Natural killer cell (primary cell): ENCODE measurements around the gene FHL1. TPM values are rescaled to one million over a fixed set of nuclear protein-coding genes. Genes with fewer than 3 reads are reported as not detected.

Source experiments
- ATAC-seq, 3 donors: fragments of 150-1000 bp in 2 of 3; fragments of 200-7000 bp in 1 of 3; cut with Tn5 transposase; 1 replicate in 1 of 3; 2 replicates in 2 of 3; pipeline ENCODE4 v1.10.0; 2021; ENCODE audit warnings: mild to moderate bottlenecking in 2 of 3, moderate library complexity in 2 of 3
- DNase-seq, 2 donors: peaks; one replicate each; pipeline versions ENCODE4 v3.0.0 to v3.0.0-alpha.2; 2013 to 2021; ENCODE audit warnings: mixed read lengths in 1 of 2
- H3K27ac ChIP-seq: one replicate; pipeline ENCODE4 v1.5.1; 2013; ENCODE audit warnings: mild to moderate bottlenecking, low read length
- H3K27me3 ChIP-seq: one replicate; pipeline ENCODE4 v1.6.1; 2013; ENCODE audit warnings: low read length; ENCODE audit not compliant: control insufficient read depth, insufficient read depth
- H3K36me3 ChIP-seq: one replicate; pipeline ENCODE4 v1.6.1; 2013; ENCODE audit warnings: low read length; ENCODE audit not compliant: control insufficient read depth, insufficient read depth
- H3K4me1 ChIP-seq: one replicate; pipeline ENCODE4 v1.6.1; 2013; ENCODE audit warnings: low read length; ENCODE audit not compliant: control insufficient read depth, insufficient read depth
- H3K4me3 ChIP-seq: one replicate; pipeline ENCODE4 v1.5.1; 2013; ENCODE audit warnings: low read length
- H3K9me3 ChIP-seq: one replicate; pipeline ENCODE4 v1.6.1; 2013; ENCODE audit warnings: low read length; ENCODE audit not compliant: control insufficient read depth, insufficient read depth
- H3K27ac Mint-ChIP-seq, 2 donors: one replicate each; pipeline ENCODE4 v1.8.0; 2022; ENCODE audit warnings: mild to moderate bottlenecking in 2 of 2, mixed read lengths in 2 of 2, moderate library complexity in 1 of 2
- H3K27me3 Mint-ChIP-seq, 2 donors: one replicate each; pipeline ENCODE4 v1.8.0; 2022; ENCODE audit warnings: low read depth in 2 of 2, mixed read lengths in 2 of 2
- H3K36me3 Mint-ChIP-seq: one replicate; pipeline ENCODE4 v1.8.0; 2022; ENCODE audit warnings: mixed read lengths
- H3K4me1 Mint-ChIP-seq, 2 donors: one replicate each; pipeline ENCODE4 v1.8.0; 2022; ENCODE audit warnings: mixed read lengths in 2 of 2
- H3K4me3 Mint-ChIP-seq: one replicate; pipeline ENCODE4 v1.8.0; 2022; ENCODE audit warnings: mild to moderate bottlenecking, moderate library complexity, mixed read lengths
- H3K9me3 Mint-ChIP-seq, 2 donors: one replicate each; pipeline ENCODE4 v1.8.0; 2022; ENCODE audit warnings: mixed read lengths in 2 of 2
- CTCF ChIP-seq: fragments of 200-600 bp; IDR thresholded peaks from one replicate; pipeline ENCODE4 v1.8.0; 2022; ENCODE audit warnings: antibody characterized with exemption
- whole genome bisulfite sequencing: methylation state at CpG from one replicate; pipeline ENCODE4 v1.1.7; 2013; ENCODE audit warnings: missing lambda C conversion rate; ENCODE audit not compliant: insufficient coverage; 5-methylcytosine and 5-hydroxymethylcytosine counted together
- intact Hi-C: fragments of 100-400 bp; cut with micrococcal nuclease; formaldehyde crosslinking; loops from one replicate; pipeline ENCODE4 v1.14.2; 2022
- total RNA-seq, 4 donors: library from RNA; stranded (reverse); fragments of 120-200 nt in 1 of 4; gene quantifications; one replicate each; pipeline versions ENCODE4 v1.2.3 to v1.2.4, GENCODE V29; 2013 to 2022

FHL1 gene
- total RNA-seq, 3 donors from 2014 or later (not counting 1 experiment from before 2014, with no cell fraction given) = 3.2 to 5.7 (median 3.7) TPM

GRCh38 chrX:136146614-136147314, 569 bp upstream of the FHL1 start:
- no peak overlapping the region for H3K27ac Mint-ChIP-seq
- peaks cover 14 to 18% of the 10 kb centered on the region in 2 donors for H3K4me1 Mint-ChIP-seq
- no peak overlapping the region for H3K27ac ChIP-seq
- peaks cover 8 to 16% of the 10 kb centered on the region in 2 donors for H3K27me3 Mint-ChIP-seq
- ATAC-seq (peak in 1 of 3 donors; percentile 36), DNase-seq (peak in 1 of 2 donors; percentile 43)
- intact Hi-C loops = no loop called here
- H3K36me3 Mint-ChIP-seq = no peaks in the 10 kb centered on the region
- peak overlapping the region; percentile 58 for H3K4me3 ChIP-seq
- TF ChIP-seq CTCF = no peak
- H3K27me3 ChIP-seq = no peaks in the 10 kb centered on the region
- WGBS = 1% methylated on average over 58 of the region's 59 CpGs
- no peaks in the 10 kb centered on the region for H3K9me3 ChIP-seq
- peak overlapping the region; percentile 80 for H3K4me3 Mint-ChIP-seq
- H3K4me1 ChIP-seq = peaks cover 12% of the 10 kb centered on the region
- no peaks in the 10 kb centered on the region for H3K36me3 ChIP-seq
- no peaks in the 10 kb centered on the region for H3K9me3 Mint-ChIP-seq

- Mint-ChIP-seq H3K27ac (no peak overlapping the region), H3K27me3 (peaks cover 8 to 16% of the 10 kb centered on the region in 2 donors), H3K36me3 (no peaks in the 10 kb centered on the region), H3K9me3 (no peaks in the 10 kb centered on the region), H3K4me1 (peaks cover 14 to 18% of the 10 kb centered on the region in 2 donors), H3K4me3 (peak overlapping the region; percentile 80)
- Histone ChIP-seq H3K9me3 (no peaks in the 10 kb centered on the region), H3K4me3 (peak overlapping the region; percentile 3), H3K36me3 (no peaks in the 10 kb centered on the region), H3K27me3 (no peaks in the 10 kb centered on the region), H3K4me1 (peaks cover 12% of the 10 kb centered on the region), H3K27ac (no peak overlapping the region)
- no peak for ATAC-seq
- WGBS = 16% methylated on average over 13 of the region's 17 CpGs
- DNase-seq = peak in 1 of 2 donors; percentile 9
- intact Hi-C loops = no loop called here
- no peak for TF ChIP-seq CTCF
These were observed 643 bp downstream of the FHL1 start for GRCh38 chrX:136147976-136148375.

- Mint-ChIP-seq H3K27me3 (peaks cover 8 to 16% of the 10 kb centered on the region in 2 donors), H3K4me1 (peaks cover 14 to 16% of the 10 kb centered on the region in 2 donors), H3K27ac (no peak overlapping the region), H3K9me3 (no peaks in the 10 kb centered on the region), H3K36me3 (no peaks in the 10 kb centered on the region), H3K4me3 (peak overlapping the region; percentile 80)
- Histone ChIP-seq H3K4me1 (peaks cover 12% of the 10 kb centered on the region), H3K4me3 (no peak overlapping the region), H3K36me3 (no peaks in the 10 kb centered on the region), H3K27me3 (no peaks in the 10 kb centered on the region), H3K27ac (no peak overlapping the region), H3K9me3 (no peaks in the 10 kb centered on the region)
- ATAC-seq = no peak
- TF ChIP-seq CTCF = no peak
- peak in 1 of 2 donors; percentile 6 for DNase-seq
- WGBS = 25% methylated on average over 11 of the region's 17 CpGs
- intact Hi-C loops = no loop called here
These were observed 1.1 kb downstream of the FHL1 start for GRCh38 chrX:136148391-136148790.
